ENCODE results near the gene RASA3. TPM values are rescaled to one million over a fixed set of nuclear protein-coding genes. Genes with fewer than 3 reads are reported as not detected.

Gene RASA3
- total RNA-seq, 1 experiment from 2014 or later = 10.0 TPM

GRCh38 chr13:113971471-113972231 lies 160.8 kb downstream of the RASA3 start:
- ChIA-PET POLR2A (ENCODE audit: unreplicated experiment) (no interaction called here), CTCF (interaction anchor here (0.6 kb wide), 1 partner anchor 255 kb away, joined by 3 read pairs; no protein-coding TSS in a partner anchor)
- Histone ChIP-seq H3K9me3 (ENCODE audit: insufficient read depth, low read depth) (no peaks in the 10 kb centered on the region), H3K79me2 (ENCODE audit: low read depth) (no peaks in the 10 kb centered on the region), H3K36me3 (ENCODE audit: low read depth) (no peaks in the 10 kb centered on the region), H3K27ac (peak overlapping the region; percentile 94), H3K27me3 (ENCODE audit: insufficient read depth, low read depth) (no peaks in the 10 kb centered on the region), H3K4me2 (peak overlapping the region; percentile 73), H2AFZ (no peak overlapping the region), H3K9me2 (ENCODE audit: insufficient read depth) (no peaks in the 10 kb centered on the region), H3K4me1 (replicated peaks; ENCODE audit: insufficient read depth) (peaks cover 35% of the 10 kb centered on the region), H4K20me1 (ENCODE audit: insufficient read depth) (no peaks in the 10 kb centered on the region), H3F3A (ENCODE audit: insufficient read depth, low read depth) (peaks cover 21% of the 10 kb centered on the region; the same call in 1 of the 2 replicates), H3K4me3 (no peak overlapping the region)
- TF ChIP-seq EZH2 (IDR thresholded peaks at IDR 0.05; ENCODE audit: low read depth) (no peak), CTCF (conservative IDR thresholded peaks at IDR 0.05) (no peak)
- DNase-seq = no peak
- BruUV-seq (replicated peaks) = no TSS peak
- intact Hi-C loops (cut with micrococcal nuclease; ENCODE audit: unreplicated experiment) = loop anchor here (2.0 to 5.0 kb wide), 2 partner anchors 93 to 161 kb away; partner anchors contain the start of gene RASA3

- TF ChIP-seq EZH2 (IDR thresholded peaks at IDR 0.05; ENCODE audit: low read depth) = no peak
- no peak for TF ChIP-seq CTCF (conservative IDR thresholded peaks at IDR 0.05)
- BruUV-seq (replicated peaks) = no TSS peak
- H3K9me2 ChIP-seq (ENCODE audit: insufficient read depth) = no peaks in the 10 kb centered on the region
- no peaks in the 10 kb centered on the region for H3K79me2 ChIP-seq (ENCODE audit: low read depth)
- H3K27ac ChIP-seq = peak overlapping the region; percentile 94
- H3K27me3 ChIP-seq (ENCODE audit: insufficient read depth, low read depth) = no peaks in the 10 kb centered on the region
- 0 out of 2 replicates have a peak overlapping the region, but pooled peaks have one; percentile 3 for H2AFZ ChIP-seq
- DNase-seq = peak; percentile 69 to 99
- no peaks in the 10 kb centered on the region for H4K20me1 ChIP-seq (ENCODE audit: insufficient read depth)
- no peak overlapping the region; the same call in 1 of the 2 replicates for H3K4me3 ChIP-seq
- ChIA-PET POLR2A (ENCODE audit: unreplicated experiment) (no interaction called here), CTCF (interaction anchor here (0.6 kb wide), 1 partner anchor 255 kb away, joined by 3 read pairs; no protein-coding TSS in a partner anchor)
- H3F3A ChIP-seq (ENCODE audit: insufficient read depth, low read depth) = peaks cover 18% of the 10 kb centered on the region; the same call in 1 of the 2 replicates
- H3K36me3 ChIP-seq (ENCODE audit: low read depth) = no peaks in the 10 kb centered on the region
- H3K9me3 ChIP-seq (ENCODE audit: insufficient read depth, low read depth) = no peaks in the 10 kb centered on the region
- H3K4me2 ChIP-seq = peak overlapping the region; percentile 73
- H3K4me1 ChIP-seq (replicated peaks; ENCODE audit: insufficient read depth) = peaks cover 30% of the 10 kb centered on the region
- intact Hi-C loops (cut with micrococcal nuclease; ENCODE audit: unreplicated experiment) = loop anchor here (2.0 to 5.0 kb wide), 2 partner anchors 94 to 161 kb away; partner anchors contain the start of gene RASA3
Measured at GRCh38 chr13:113970810-113971470, 161.5 kb downstream of the RASA3 start.

- no peaks in the 10 kb centered on the region for H3K36me3 ChIP-seq (ENCODE audit: low read depth)
- DNase-seq = peak; percentile 74 to 78
- H3K27ac ChIP-seq = peak overlapping the region; percentile 94
- H3K79me2 ChIP-seq (ENCODE audit: low read depth) = no peaks in the 10 kb centered on the region
- peak overlapping the region; percentile 73 for H3K4me2 ChIP-seq
- peaks cover 30% of the 10 kb centered on the region for H3K4me1 ChIP-seq (replicated peaks; ENCODE audit: insufficient read depth)
- peaks cover 15% of the 10 kb centered on the region; the same call in 1 of the 2 replicates for H3F3A ChIP-seq (ENCODE audit: insufficient read depth, low read depth)
- H3K27me3 ChIP-seq (ENCODE audit: insufficient read depth, low read depth) = no peaks in the 10 kb centered on the region
- TF ChIP-seq EZH2 (IDR thresholded peaks at IDR 0.05; ENCODE audit: low read depth) (no peak), CTCF (conservative IDR thresholded peaks at IDR 0.05) (no peak)
- POLR2A ChIA-PET (ENCODE audit: unreplicated experiment) = no interaction called here
- no peaks in the 10 kb centered on the region for H3K9me3 ChIP-seq (ENCODE audit: insufficient read depth, low read depth)
- H4K20me1 ChIP-seq (ENCODE audit: insufficient read depth) = no peaks in the 10 kb centered on the region
- intact Hi-C loops (cut with micrococcal nuclease; ENCODE audit: unreplicated experiment) = loop anchor here (2.0 to 5.0 kb wide), 2 partner anchors 95 to 162 kb away; partner anchors contain the start of gene RASA3
- H3K9me2 ChIP-seq (ENCODE audit: insufficient read depth) = no peaks in the 10 kb centered on the region
- CTCF ChIA-PET = no interaction called here
- no peak overlapping the region for H2AFZ ChIP-seq
- BruUV-seq (replicated peaks) = no TSS peak
- no peak overlapping the region; the same call in 1 of the 2 replicates for H3K4me3 ChIP-seq
Measured at GRCh38 chr13:113969973-113970611, 162.3 kb downstream of the RASA3 start.
